Stimulated activated naive CD8-positive, alpha-beta T cell treated with anti-CD3 and anti-CD28 coated beads, Interleukin-15, amount 100 ng/mL, for 72 hours (primary cell): Measurements from ENCODE around the gene MYLK4.

Experiments used
- ATAC-seq: fragments of 150-1000 bp; cut with Tn5 transposase; 2 replicates; pipeline ENCODE4 v1.10.0; 2021; ENCODE audit warnings: mild to moderate bottlenecking, moderate library complexity
- DNase-seq, 2 donors: peaks; one replicate each; pipeline ENCODE4 v3.0.0; 2021 to 2022
- H3K27ac Mint-ChIP-seq, 2 donors: one replicate each; pipeline ENCODE4 v1.8.0; 2022; ENCODE audit warnings: mild to moderate bottlenecking in 2 of 2, mixed read lengths in 2 of 2, moderate library complexity in 2 of 2
- H3K27me3 Mint-ChIP-seq: one replicate; pipeline ENCODE4 v1.8.0; 2022; ENCODE audit warnings: mixed read lengths
- H3K4me1 Mint-ChIP-seq: one replicate; pipeline ENCODE4 v1.8.0; 2022; ENCODE audit warnings: mild to moderate bottlenecking, mixed read lengths
- H3K4me3 Mint-ChIP-seq, 2 donors: one replicate each; pipeline ENCODE4 v1.8.0; 2022; ENCODE audit warnings: mild to moderate bottlenecking in 2 of 2, mixed read lengths in 2 of 2, moderate library complexity in 1 of 2
- H3K9me3 Mint-ChIP-seq, 2 donors: one replicate each; pipeline ENCODE4 v1.8.0; 2022; ENCODE audit warnings: mixed read lengths in 2 of 2

Gene MYLK4

GRCh38 chr6:2750832-2751231 lies at the start of gene MYLK4:
MYLK4 (minus strand) TSS chr6:2750922; CDS start chr6:2749294, 1,628 bp downstream.
- peaks cover 22% of the 10 kb centered on the region for H3K4me1 Mint-ChIP-seq
- ATAC-seq (no peak), DNase-seq (no peak)
- H3K27ac Mint-ChIP-seq: no peak within 1 kb of the TSS
- H3K27me3 Mint-ChIP-seq: peaks cover 44% of the 10 kb centered on the region
- no peaks in the 10 kb centered on the region for H3K9me3 Mint-ChIP-seq
- H3K4me3 Mint-ChIP-seq: peak within 1 kb of the TSS in 1 of 2 donors; percentile 2

GRCh38 chr6:2799936-2800527 lies 49.3 kb upstream of the MYLK4 start:
- Mint-ChIP-seq H3K9me3 (no peaks in the 10 kb centered on the region), H3K27me3 (no peaks in the 10 kb centered on the region), H3K27ac (peak overlapping the region; percentile 54 to 83), H3K4me3 (peak overlapping the region; percentile 9 to 21), H3K4me1 (peaks cover 45% of the 10 kb centered on the region)
- DNase-seq (peak in 1 of 2 donors; percentile 41), ATAC-seq (peak; percentile 83)

GRCh38 chr6:2798586-2799134 lies 47.9 kb upstream of the MYLK4 start:
- no peak overlapping the region for H3K27ac Mint-ChIP-seq
- H3K4me3 Mint-ChIP-seq: no peak overlapping the region
- DNase-seq (no peak), ATAC-seq (no peak)
- peaks cover 0 to 5% of the 10 kb centered on the region in 2 donors for H3K9me3 Mint-ChIP-seq
- H3K4me1 Mint-ChIP-seq: peaks cover 53% of the 10 kb centered on the region
- H3K27me3 Mint-ChIP-seq: no peaks in the 10 kb centered on the region

- DNase-seq (no peak), ATAC-seq (no peak)
- H3K27me3 Mint-ChIP-seq: no peaks in the 10 kb centered on the region
- no peak overlapping the region for H3K4me3 Mint-ChIP-seq
- peak overlapping the region in 1 of 2 donors; percentile 13 for H3K27ac Mint-ChIP-seq
- peaks cover 0 to 5% of the 10 kb centered on the region in 2 donors for H3K9me3 Mint-ChIP-seq
- H3K4me1 Mint-ChIP-seq: peaks cover 64% of the 10 kb centered on the region
Measured at GRCh38 chr6:2797564-2798031, 46.9 kb upstream of the MYLK4 start.

GRCh38 chr6:2796861-2797260 lies 46.1 kb upstream of the MYLK4 start:
- peak overlapping the region in 1 of 2 donors; percentile 42 for H3K27ac Mint-ChIP-seq
- no peak for ATAC-seq
- peaks cover 71% of the 10 kb centered on the region for H3K4me1 Mint-ChIP-seq

GRCh38 chr6:2795956-2796355 lies 45.2 kb upstream of the MYLK4 start:
- H3K4me1 Mint-ChIP-seq: peaks cover 80% of the 10 kb centered on the region
- peak; percentile 31 for ATAC-seq

More at GRCh38 chr6:2796861-2797260, 46.1 kb upstream of the MYLK4 start:
- peaks cover 0 to 5% of the 10 kb centered on the region in 2 donors for H3K9me3 Mint-ChIP-seq
- no peak for DNase-seq
- H3K4me3 Mint-ChIP-seq: no peak overlapping the region
- H3K27me3 Mint-ChIP-seq: no peaks in the 10 kb centered on the region

GRCh38 chr6:2795162-2795561 lies 44.4 kb upstream of the MYLK4 start:
- DNase-seq: no peak
- Mint-ChIP-seq H3K4me1 (peaks cover 80% of the 10 kb centered on the region), H3K27me3 (no peaks in the 10 kb centered on the region), H3K4me3 (no peak overlapping the region), H3K9me3 (peaks cover 0 to 5% of the 10 kb centered on the region in 2 donors), H3K27ac (no peak overlapping the region)
- ATAC-seq: no peak

More at GRCh38 chr6:2795956-2796355, 45.2 kb upstream of the MYLK4 start:
- Mint-ChIP-seq H3K27ac (peak overlapping the region in 1 of 2 donors; percentile 25), H3K27me3 (no peaks in the 10 kb centered on the region), H3K9me3 (peaks cover 0 to 5% of the 10 kb centered on the region in 2 donors), H3K4me3 (peak overlapping the region in 1 of 2 donors; percentile 2)
- DNase-seq: no peak

GRCh38 chr6:2794171-2794730 lies 43.5 kb upstream of the MYLK4 start:
- no peaks in the 10 kb centered on the region for H3K27me3 Mint-ChIP-seq
- no peak overlapping the region for H3K4me3 Mint-ChIP-seq
- ATAC-seq: no peak
- no peak overlapping the region for H3K27ac Mint-ChIP-seq
- H3K4me1 Mint-ChIP-seq: peaks cover 73% of the 10 kb centered on the region
- H3K9me3 Mint-ChIP-seq: peaks cover 0 to 5% of the 10 kb centered on the region in 2 donors
- no peak for DNase-seq

GRCh38 chr6:2793534-2794151 lies 42.9 kb upstream of the MYLK4 start:
- DNase-seq (peak in 1 of 2 donors; percentile 48), ATAC-seq (peak; percentile 68)
- H3K4me3 Mint-ChIP-seq: peak overlapping the region; percentile 67 to 73
- peak overlapping the region; percentile 81 to 89 for H3K27ac Mint-ChIP-seq
- peaks cover 0 to 5% of the 10 kb centered on the region in 2 donors for H3K9me3 Mint-ChIP-seq
- peaks cover 72% of the 10 kb centered on the region for H3K4me1 Mint-ChIP-seq
- H3K27me3 Mint-ChIP-seq: no peaks in the 10 kb centered on the region

GRCh38 chr6:2792330-2793110 lies 41.8 kb upstream of the MYLK4 start:
- H3K9me3 Mint-ChIP-seq: peaks cover 0 to 5% of the 10 kb centered on the region in 2 donors
- peak overlapping the region; percentile 16 to 35 for H3K27ac Mint-ChIP-seq
- H3K4me3 Mint-ChIP-seq: peak overlapping the region in 1 of 2 donors; percentile 8
- H3K27me3 Mint-ChIP-seq: no peaks in the 10 kb centered on the region
- DNase-seq (no peak), ATAC-seq (no peak)
- peaks cover 61% of the 10 kb centered on the region for H3K4me1 Mint-ChIP-seq

GRCh38 chr6:2791450-2791974 lies 40.8 kb upstream of the MYLK4 start:
- DNase-seq: no peak
- no peak for ATAC-seq
- no peaks in the 10 kb centered on the region for H3K27me3 Mint-ChIP-seq
- peak overlapping the region in 1 of 2 donors; percentile 62 for H3K4me3 Mint-ChIP-seq
- no peak overlapping the region for H3K27ac Mint-ChIP-seq
- H3K4me1 Mint-ChIP-seq: peaks cover 51% of the 10 kb centered on the region
- peaks cover 0 to 5% of the 10 kb centered on the region in 2 donors for H3K9me3 Mint-ChIP-seq

GRCh38 chr6:2790588-2791449 lies 40.1 kb upstream of the MYLK4 start:
- Mint-ChIP-seq H3K9me3 (peaks cover 0 to 5% of the 10 kb centered on the region in 2 donors), H3K27me3 (no peaks in the 10 kb centered on the region), H3K4me1 (peaks cover 51% of the 10 kb centered on the region), H3K27ac (no peak overlapping the region), H3K4me3 (peak overlapping the region in 1 of 2 donors; percentile 62)
- ATAC-seq (peak; percentile 84), DNase-seq (peak; percentile 44 to 70)

GRCh38 chr6:2786269-2786668 lies 35.5 kb upstream of the MYLK4 start:
- H3K27ac Mint-ChIP-seq: no peak overlapping the region
- H3K27me3 Mint-ChIP-seq: no peaks in the 10 kb centered on the region
- no peak overlapping the region for H3K4me3 Mint-ChIP-seq
- ATAC-seq (no peak), DNase-seq (no peak)
- H3K9me3 Mint-ChIP-seq: no peaks in the 10 kb centered on the region
- H3K4me1 Mint-ChIP-seq: peaks cover 38% of the 10 kb centered on the region

GRCh38 chr6:2784930-2785329 lies 34.2 kb upstream of the MYLK4 start:
- H3K4me3 Mint-ChIP-seq: no peak overlapping the region
- peak overlapping the region in 1 of 2 donors; percentile 38 for H3K27ac Mint-ChIP-seq
- H3K27me3 Mint-ChIP-seq: no peaks in the 10 kb centered on the region
- peaks cover 32% of the 10 kb centered on the region for H3K4me1 Mint-ChIP-seq
- no peaks in the 10 kb centered on the region for H3K9me3 Mint-ChIP-seq
- DNase-seq (no peak), ATAC-seq (no peak)
